DND-41 (cell line): ENCODE measurements around the gene SEMA5B.

Source experiments
- CTCF ChIP-seq: IDR thresholded peaks from 2 replicates; pipeline ENCODE4 v1.5.1; 2012; ENCODE audit warnings: borderline replicate concordance, low read length, moderate library complexity, mild to moderate bottlenecking; ENCODE audit not compliant: poor library complexity, severe bottlenecking; ENCODE audit errors: extremely low read depth
- EZH2 ChIP-seq: IDR thresholded peaks from 3 replicates; pipeline ENCODE4 v1.6.1; 2012; ENCODE audit warnings: borderline replicate concordance, low read depth, mild to moderate bottlenecking, moderate library complexity, low read length, inconsistent platforms; ENCODE audit not compliant: severe bottlenecking

- no peak for TF ChIP-seq CTCF
- TF ChIP-seq EZH2, result no peak
Observed at GRCh38 chr3:122911901-122912300, 115.7 kb downstream of the SEMA5B start.
